ENCODE data around the gene PLAAT2.
A peak's percentile ranks its signal among the peaks of the same experiment; 100 is the strongest.
"Not testable (repeated sequence)": the region's sequence is repeated elsewhere in the genome, so short reads cannot be mapped to it uniquely, and the experiment has no call there.

Gene PLAAT2

DNA sequence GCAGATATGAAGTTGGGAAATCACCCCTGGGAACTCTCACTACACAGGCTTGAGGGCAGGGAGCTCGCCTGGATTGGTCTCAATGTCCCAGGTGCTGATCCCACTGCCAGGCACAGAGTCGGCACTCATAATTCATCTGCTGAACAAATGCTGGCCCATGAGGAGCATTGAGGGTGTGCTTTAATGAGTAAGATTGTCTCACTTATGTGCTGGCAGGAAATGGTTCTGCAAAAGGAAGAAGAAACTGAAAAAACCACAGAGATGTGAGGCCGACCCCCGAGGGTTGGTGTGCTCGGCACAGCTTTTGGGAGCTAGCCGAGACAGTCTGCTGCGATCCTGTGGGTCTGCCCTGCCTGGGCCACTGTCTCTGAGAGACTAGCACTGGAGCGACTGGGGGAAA is 9.4 kb downstream of the PLAAT2 start:
- Histone ChIP-seq H3K27ac (no peak overlapping the region), H3K36me3 (ENCODE audit: insufficient read depth) (no peaks in the 10 kb centered on the region), H3K79me2 (ENCODE audit: insufficient read depth, low read depth) (no peaks in the 10 kb centered on the region), H3K4me2 (peak overlapping the region; percentile 45; the same call in 1 of the 2 replicates), H2AFZ (ENCODE audit: low read depth) (peak overlapping the region; percentile 39), H4K20me1 (ENCODE audit: insufficient read depth) (no peaks in the 10 kb centered on the region), H3K27me3 (ENCODE audit: insufficient read depth, low read depth) (no peaks in the 10 kb centered on the region), H3K9ac (no peak overlapping the region; the same call in 1 of the 2 replicates), H3K4me1 (ENCODE audit: low read depth, poor library complexity, severe bottlenecking) (peaks cover 21% of the 10 kb centered on the region), H3K4me3 (IDR thresholded peaks at IDR 0.05; ENCODE audit: insufficient read depth, low read depth, low read length) (no peak overlapping the region)
- no peak for TF ChIP-seq CTCF (conservative IDR thresholded peaks at IDR 0.05; ENCODE audit: low read depth, low read length)

DNA sequence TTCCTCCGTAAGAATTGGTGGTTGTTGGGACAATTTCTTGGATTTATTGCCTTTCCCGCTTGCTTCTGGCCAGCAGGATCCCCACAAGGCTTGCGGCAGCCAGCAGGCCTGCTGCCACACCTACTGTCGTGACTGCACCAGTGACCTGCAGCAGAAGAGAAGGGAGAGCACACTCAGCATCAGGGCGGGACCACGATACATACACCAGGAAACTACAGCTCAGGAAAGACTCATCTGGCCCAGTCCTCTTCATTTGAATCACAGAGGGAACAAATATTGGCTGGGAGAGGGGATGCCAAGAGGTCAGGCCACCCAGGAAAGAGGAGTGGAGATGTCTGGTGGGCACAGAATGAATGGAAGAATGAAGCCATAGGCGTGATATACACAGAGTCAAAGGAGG is 10.3 kb downstream of the PLAAT2 start:
- TF ChIP-seq CTCF (conservative IDR thresholded peaks at IDR 0.05; ENCODE audit: low read depth, low read length): no peak
- Histone ChIP-seq H3K4me1 (ENCODE audit: low read depth, poor library complexity, severe bottlenecking) (peaks cover 21% of the 10 kb centered on the region), H3K4me3 (IDR thresholded peaks at IDR 0.05; ENCODE audit: insufficient read depth, low read depth, low read length) (no peak overlapping the region), H3K36me3 (ENCODE audit: insufficient read depth) (no peaks in the 10 kb centered on the region), H4K20me1 (ENCODE audit: insufficient read depth) (no peaks in the 10 kb centered on the region), H3K9ac (no peak overlapping the region), H3K27me3 (ENCODE audit: insufficient read depth, low read depth) (no peaks in the 10 kb centered on the region), H3K4me2 (no peak overlapping the region), H3K27ac (no peak overlapping the region), H3K79me2 (ENCODE audit: insufficient read depth, low read depth) (no peaks in the 10 kb centered on the region), H2AFZ (ENCODE audit: low read depth) (no peak overlapping the region)

- Histone ChIP-seq H2AFZ (ENCODE audit: low read depth) (no peak overlapping the region), H3K4me1 (ENCODE audit: low read depth, poor library complexity, severe bottlenecking) (peaks cover 21% of the 10 kb centered on the region), H3K9ac (no peak overlapping the region), H3K36me3 (ENCODE audit: insufficient read depth) (no peaks in the 10 kb centered on the region), H3K4me2 (no peak overlapping the region), H3K79me2 (ENCODE audit: insufficient read depth, low read depth) (no peaks in the 10 kb centered on the region), H4K20me1 (ENCODE audit: insufficient read depth) (no peaks in the 10 kb centered on the region), H3K27me3 (ENCODE audit: insufficient read depth, low read depth) (no peaks in the 10 kb centered on the region), H3K4me3 (IDR thresholded peaks at IDR 0.05; ENCODE audit: insufficient read depth, low read depth, low read length) (no peak overlapping the region), H3K27ac (no peak overlapping the region)
- TF ChIP-seq CTCF (conservative IDR thresholded peaks at IDR 0.05; ENCODE audit: low read depth, low read length): no peak
Measured at GRCh38 chr11:63551889-63552266, 11.3 kb downstream of the PLAAT2 start.

DNA sequence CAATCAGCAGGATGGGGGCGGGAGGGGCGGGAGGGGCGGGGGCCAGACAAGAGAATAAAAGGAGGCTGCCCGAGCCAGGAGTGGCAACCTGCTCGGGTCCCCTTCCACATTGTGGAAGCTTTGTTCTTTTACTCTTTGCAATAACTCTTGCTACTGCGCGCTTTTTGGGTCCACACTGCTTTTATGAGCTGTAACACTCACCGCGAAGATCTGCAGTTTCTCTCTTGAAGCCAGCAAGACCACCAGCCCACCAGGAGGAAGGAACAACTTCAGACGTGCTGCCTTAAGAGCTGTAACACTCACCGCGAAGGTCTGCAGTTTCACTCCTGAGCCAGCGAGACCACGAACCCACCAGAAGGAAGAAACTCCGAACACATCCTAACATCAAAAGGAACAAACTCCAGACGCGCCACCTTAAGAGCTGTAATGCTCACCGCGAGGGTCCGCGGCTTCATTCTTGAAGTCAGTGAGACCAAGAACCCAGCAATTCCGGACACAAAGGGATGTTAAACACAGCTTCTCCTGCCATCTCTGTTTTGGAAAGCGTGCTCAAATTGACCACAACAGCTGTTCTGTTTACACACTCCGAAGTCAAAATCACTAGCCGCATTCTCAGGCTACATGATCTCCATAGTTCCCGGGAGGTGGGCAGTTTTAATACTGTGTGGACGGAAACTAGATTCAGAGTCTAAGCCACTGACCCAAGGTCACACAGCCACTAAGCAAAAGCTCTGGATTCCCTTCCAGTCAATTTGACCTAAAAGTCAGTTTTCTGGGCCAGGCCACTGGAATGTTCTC is 11.9 kb downstream of the PLAAT2 start:
- Histone ChIP-seq H3K36me3 (ENCODE audit: insufficient read depth) (no peaks in the 10 kb centered on the region), H3K4me3 (IDR thresholded peaks at IDR 0.05; ENCODE audit: insufficient read depth, low read depth, low read length) (no peak overlapping the region), H3K27ac (no peak overlapping the region), H4K20me1 (ENCODE audit: insufficient read depth) (no peaks in the 10 kb centered on the region), H3K4me1 (ENCODE audit: low read depth, poor library complexity, severe bottlenecking) (peaks cover 21% of the 10 kb centered on the region), H3K4me2 (no peak overlapping the region), H3K9ac (no peak overlapping the region), H2AFZ (ENCODE audit: low read depth) (no peak overlapping the region), H3K79me2 (ENCODE audit: insufficient read depth, low read depth) (no peaks in the 10 kb centered on the region), H3K27me3 (ENCODE audit: insufficient read depth, low read depth) (no peaks in the 10 kb centered on the region)
- no peak for TF ChIP-seq CTCF (conservative IDR thresholded peaks at IDR 0.05; ENCODE audit: low read depth, low read length)

DNA sequence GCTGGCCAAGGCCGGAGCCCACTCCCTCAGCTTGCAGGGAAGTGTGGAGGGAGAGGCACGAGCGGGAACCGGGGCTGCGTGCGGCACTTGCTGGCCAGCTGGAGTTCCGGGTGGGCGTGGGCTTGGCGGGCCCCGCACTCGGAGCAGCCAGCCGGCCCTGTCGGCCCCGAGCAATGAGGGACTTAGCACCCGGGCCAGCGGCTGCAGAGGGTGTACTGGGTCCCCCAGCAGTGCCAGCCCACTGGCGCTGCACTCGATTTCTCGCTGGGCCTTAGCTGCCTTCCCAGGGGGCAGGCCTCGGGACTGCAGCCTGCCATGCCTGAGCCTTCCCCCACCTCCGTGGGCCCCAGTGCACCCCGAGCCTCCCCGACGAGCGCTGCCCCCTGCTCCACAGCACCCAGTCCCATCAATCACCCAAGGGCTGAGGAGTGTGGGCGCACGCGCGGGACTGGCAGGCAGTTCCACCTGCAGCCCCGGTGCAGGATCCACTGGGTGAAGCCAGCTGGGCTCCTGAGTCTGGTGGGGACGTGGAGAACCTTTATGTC is 13.0 kb downstream of the PLAAT2 start:
- not testable (repeated sequence) for H3K4me3 ChIP-seq (IDR thresholded peaks at IDR 0.05; ENCODE audit: insufficient read depth, low read depth, low read length); H3K27ac ChIP-seq; H2AFZ ChIP-seq (ENCODE audit: low read depth); H3K79me2 ChIP-seq (ENCODE audit: insufficient read depth, low read depth); H3K27me3 ChIP-seq (ENCODE audit: insufficient read depth, low read depth); H4K20me1 ChIP-seq (ENCODE audit: insufficient read depth); H3K9ac ChIP-seq; H3K36me3 ChIP-seq (ENCODE audit: insufficient read depth); H3K4me2 ChIP-seq
- H3K4me1 ChIP-seq (ENCODE audit: low read depth, poor library complexity, severe bottlenecking): peaks cover 21% of the 10 kb centered on the region

Measured in KMS-11 (cell line).